ENCODE results near the gene UQCRQ. TPM values are rescaled to one million over a fixed set of nuclear protein-coding genes. Genes with fewer than 3 reads are reported as not detected.

Gene UQCRQ
- total and polyA plus RNA-seq, 2 of the 13 experiments (the other 11 are each of a cell fraction or from before 2014, with no cell fraction given), result 257 to 575 TPM

DNA sequence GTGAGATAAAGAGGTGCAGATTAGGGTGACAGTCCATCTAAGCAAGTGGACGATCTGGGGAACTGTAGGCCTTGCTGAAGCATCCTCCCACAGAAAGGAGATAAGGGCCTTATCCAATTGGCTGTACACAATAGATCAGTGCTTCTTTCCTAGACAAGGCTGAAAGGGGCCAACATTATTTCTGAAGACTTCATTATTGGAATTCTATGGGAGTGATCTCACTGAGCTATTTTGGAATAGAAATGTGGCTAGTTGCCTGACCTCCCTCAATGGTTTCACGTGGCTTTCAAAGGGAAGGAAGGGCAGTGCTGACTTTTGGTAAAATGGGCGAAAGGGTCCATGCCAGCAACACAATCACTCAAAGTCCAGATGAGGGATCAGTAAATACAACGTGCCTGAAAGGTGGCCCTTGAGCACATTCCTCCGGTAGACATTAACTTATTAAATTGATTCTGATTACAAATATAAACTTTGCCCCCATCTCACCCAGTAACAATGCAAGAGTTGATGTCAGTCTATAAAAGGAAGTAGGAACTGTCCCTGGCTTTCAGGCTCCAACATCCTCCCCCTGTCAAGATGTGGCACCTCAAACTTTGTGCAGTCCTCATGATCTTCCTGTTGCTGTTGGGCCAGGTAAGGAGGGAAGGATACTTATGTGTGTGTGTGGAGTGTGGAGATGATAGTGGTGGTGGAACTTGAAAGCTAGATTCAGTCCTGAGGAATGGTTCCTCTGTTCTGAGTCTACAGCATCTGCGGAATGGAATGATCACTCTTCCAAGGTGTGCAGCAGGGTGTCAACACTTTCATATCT is 6.9 kb downstream of the UQCRQ start, which contains the start of gene LEAP2 (continued):
- TF ChIP-seq, protein P1, sequence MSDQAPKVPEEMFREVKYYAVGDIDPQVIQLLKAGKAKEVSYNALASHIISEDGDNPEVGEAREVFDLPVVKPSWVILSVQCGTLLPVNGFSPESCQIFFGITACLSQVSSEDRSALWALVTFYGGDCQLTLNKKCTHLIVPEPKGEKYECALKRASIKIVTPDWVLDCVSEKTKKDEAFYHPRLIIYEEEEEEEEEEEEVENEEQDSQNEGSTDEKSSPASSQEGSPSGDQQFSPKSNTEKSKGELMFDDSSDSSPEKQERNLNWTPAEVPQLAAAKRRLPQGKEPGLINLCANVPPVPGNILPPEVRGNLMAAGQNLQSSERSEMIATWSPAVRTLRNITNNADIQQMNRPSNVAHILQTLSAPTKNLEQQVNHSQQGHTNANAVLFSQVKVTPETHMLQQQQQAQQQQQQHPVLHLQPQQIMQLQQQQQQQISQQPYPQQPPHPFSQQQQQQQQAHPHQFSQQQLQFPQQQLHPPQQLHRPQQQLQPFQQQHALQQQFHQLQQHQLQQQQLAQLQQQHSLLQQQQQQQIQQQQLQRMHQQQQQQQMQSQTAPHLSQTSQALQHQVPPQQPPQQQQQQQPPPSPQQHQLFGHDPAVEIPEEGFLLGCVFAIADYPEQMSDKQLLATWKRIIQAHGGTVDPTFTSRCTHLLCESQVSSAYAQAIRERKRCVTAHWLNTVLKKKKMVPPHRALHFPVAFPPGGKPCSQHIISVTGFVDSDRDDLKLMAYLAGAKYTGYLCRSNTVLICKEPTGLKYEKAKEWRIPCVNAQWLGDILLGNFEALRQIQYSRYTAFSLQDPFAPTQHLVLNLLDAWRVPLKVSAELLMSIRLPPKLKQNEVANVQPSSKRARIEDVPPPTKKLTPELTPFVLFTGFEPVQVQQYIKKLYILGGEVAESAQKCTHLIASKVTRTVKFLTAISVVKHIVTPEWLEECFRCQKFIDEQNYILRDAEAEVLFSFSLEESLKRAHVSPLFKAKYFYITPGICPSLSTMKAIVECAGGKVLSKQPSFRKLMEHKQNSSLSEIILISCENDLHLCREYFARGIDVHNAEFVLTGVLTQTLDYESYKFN (CRISPR knock-in tag; conservative IDR thresholded peaks at IDR 0.05), result peak; percentile 98
- no peak for TF ChIP-seq ZNF260 (CRISPR knock-in tag; IDR thresholded peaks at IDR 0.05; ENCODE audit: borderline replicate concordance, low read depth)
- TF ChIP-seq ZNF280D (CRISPR knock-in tag; IDR thresholded peaks at IDR 0.05), result no peak
- no peak for TF ChIP-seq MAF1 (CRISPR knock-in tag; IDR thresholded peaks at IDR 0.05; ENCODE audit: borderline replicate concordance)
- TF ChIP-seq ZNF143 (CRISPR knock-in tag; IDR thresholded peaks at IDR 0.05), result no peak
- no peak for TF ChIP-seq ZKSCAN1 (IDR thresholded peaks at IDR 0.05; ENCODE audit: low read length)
- TF ChIP-seq, protein P2, sequence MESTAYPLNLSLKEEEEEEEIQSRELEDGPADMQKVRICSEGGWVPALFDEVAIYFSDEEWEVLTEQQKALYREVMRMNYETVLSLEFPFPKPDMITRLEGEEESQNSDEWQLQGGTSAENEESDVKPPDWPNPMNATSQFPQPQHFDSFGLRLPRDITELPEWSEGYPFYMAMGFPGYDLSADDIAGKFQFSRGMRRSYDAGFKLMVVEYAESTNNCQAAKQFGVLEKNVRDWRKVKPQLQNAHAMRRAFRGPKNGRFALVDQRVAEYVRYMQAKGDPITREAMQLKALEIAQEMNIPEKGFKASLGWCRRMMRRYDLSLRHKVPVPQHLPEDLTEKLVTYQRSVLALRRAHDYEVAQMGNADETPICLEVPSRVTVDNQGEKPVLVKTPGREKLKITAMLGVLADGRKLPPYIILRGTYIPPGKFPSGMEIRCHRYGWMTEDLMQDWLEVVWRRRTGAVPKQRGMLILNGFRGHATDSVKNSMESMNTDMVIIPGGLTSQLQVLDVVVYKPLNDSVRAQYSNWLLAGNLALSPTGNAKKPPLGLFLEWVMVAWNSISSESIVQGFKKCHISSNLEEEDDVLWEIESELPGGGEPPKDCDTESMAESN (CRISPR knock-in tag; conservative IDR thresholded peaks at IDR 0.05), result no peak
- no peak for TF ChIP-seq EZH2 (conservative IDR thresholded peaks at IDR 0.05; ENCODE audit: low read depth, low read length)
- no peak for TF ChIP-seq MXD1 (CRISPR knock-in tag; IDR thresholded peaks at IDR 0.05)
- no peak for TF ChIP-seq ZFYVE20 (CRISPR knock-in tag; IDR thresholded peaks at IDR 0.05; ENCODE audit: borderline replicate concordance, low read depth)
- no peak for TF ChIP-seq HIC2 (CRISPR knock-in tag; IDR thresholded peaks at IDR 0.05; ENCODE audit: low read depth)
- TF ChIP-seq, protein P3, sequence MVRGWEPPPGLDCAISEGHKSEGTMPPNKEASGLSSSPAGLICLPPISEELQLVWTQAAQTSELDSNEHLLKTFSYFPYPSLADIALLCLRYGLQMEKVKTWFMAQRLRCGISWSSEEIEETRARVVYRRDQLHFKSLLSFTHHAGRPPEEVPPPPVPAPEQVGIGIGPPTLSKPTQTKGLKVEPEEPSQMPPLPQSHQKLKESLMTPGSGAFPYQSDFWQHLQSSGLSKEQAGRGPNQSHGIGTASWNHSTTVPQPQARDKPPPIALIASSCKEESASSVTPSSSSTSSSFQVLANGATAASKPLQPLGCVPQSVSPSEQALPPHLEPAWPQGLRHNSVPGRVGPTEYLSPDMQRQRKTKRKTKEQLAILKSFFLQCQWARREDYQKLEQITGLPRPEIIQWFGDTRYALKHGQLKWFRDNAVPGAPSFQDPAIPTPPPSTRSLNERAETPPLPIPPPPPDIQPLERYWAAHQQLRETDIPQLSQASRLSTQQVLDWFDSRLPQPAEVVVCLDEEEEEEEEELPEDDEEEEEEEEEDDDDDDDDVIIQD (CRISPR knock-in tag; IDR thresholded peaks at IDR 0.05; ENCODE audit: low read depth), result peak; percentile 58; the same call in 1 of the 2 replicates
- no peak for TF ChIP-seq ZNF34 (CRISPR knock-in tag; IDR thresholded peaks at IDR 0.05; ENCODE audit: borderline replicate concordance)
- peak; percentile 94 for TF ChIP-seq ARNTL (CRISPR knock-in tag; IDR thresholded peaks at IDR 0.05)
- peak; percentile 77 for TF ChIP-seq MYC (CRISPR knock-in tag; IDR thresholded peaks at IDR 0.05; ENCODE audit: borderline replicate concordance)
- TF ChIP-seq ZNF720 (CRISPR knock-in tag; IDR thresholded peaks at IDR 0.05), result no peak
